SH-SY5Y (cell line): ENCODE measurements around the gene SOST.

Experiments
- GATA2 ChIP-seq: IDR thresholded peaks from 2 replicates; pipeline ENCODE4 v1.6.1; 2011; ENCODE audit warnings: mild to moderate bottlenecking, low read depth, low read length
- GATA3 ChIP-seq: IDR thresholded peaks from 2 replicates; pipeline ENCODE4 v1.6.1; 2011; ENCODE audit warnings: low read depth, mild to moderate bottlenecking, low read length, moderate library complexity

The SOST gene

DNA sequence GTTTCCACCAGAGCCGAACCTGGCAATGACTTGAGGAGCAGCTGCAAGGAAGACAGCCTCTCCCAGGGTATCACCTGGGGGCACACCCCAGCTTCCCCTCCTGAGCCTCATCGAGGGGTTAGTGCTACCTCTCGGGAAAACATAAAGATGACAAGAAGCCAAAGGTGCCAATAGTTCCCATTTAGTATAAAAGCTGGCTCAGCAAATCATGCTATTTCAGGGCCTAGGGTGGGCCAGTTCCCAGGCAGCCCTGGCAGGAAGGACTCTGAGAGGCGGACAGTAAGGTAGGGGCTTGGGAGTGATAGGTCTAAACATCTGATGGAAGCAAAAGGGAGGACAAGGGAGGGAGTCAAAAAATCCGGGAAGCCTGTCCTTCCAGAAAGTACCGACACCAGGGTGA, 46.2 kb downstream of the SOST start:
- no peak for TF ChIP-seq GATA2
- no peak for TF ChIP-seq GATA3

DNA sequence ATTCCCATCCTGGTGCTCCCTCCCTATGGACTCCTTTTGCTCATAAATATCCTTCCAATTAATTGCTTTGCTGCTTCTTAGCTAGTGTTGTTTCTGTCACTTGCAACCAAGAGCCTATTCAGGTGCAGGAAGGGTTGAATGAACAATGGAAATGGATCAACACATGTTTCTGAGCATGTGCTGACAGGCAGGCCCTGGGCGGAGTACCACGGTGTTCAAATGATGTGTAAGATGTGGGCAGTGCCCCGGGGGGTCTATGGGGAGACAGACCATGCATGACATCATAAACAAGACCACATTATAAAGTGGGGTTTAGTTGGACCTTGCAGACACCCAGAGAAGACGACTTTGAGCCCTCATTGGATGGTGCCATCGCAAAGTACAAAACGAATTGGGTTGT, 48.5 kb downstream of the SOST start:
- TF ChIP-seq GATA3, result no peak
- no peak for TF ChIP-seq GATA2

DNA sequence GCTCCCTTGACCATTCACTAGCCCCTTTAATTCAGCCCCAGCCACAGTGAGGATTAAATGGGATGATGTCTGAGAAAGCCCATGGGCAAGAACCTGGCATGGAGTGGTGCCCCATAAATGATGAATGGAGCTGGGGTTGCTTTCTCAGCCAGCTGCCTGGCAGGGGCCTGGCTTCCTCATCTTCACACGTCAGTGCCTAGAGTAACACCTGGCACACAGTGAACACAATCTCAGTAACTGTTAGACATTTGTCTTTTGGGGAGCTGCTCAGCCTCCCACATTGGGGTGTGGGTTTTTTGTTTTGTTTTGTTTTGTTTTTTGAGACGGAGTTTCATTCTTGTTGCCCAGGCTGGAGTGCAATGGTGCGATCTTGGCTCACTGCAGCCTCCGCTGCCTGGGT, 49.4 kb downstream of the SOST start:
- TF ChIP-seq GATA2, result no peak

DNA sequence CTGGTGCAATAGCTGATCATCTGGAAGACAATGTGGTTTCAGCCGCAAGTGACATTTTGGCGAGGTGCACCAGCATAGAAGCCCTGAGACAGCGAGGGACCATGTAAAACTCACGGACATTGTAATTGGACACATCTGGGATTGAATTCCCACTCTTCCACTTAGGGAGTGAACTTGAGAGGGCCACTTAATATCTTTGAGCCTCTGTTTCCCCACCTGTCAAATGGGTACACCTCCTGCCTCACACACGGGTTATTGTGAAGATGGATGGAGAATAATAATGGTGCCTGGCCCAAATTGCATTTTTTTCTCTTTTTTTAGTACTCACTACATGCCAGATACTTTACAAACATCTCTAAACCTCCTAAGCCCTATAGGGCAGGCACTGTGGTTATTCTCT, 51.4 kb downstream of the SOST start:
- TF ChIP-seq GATA2, result no peak

DNA sequence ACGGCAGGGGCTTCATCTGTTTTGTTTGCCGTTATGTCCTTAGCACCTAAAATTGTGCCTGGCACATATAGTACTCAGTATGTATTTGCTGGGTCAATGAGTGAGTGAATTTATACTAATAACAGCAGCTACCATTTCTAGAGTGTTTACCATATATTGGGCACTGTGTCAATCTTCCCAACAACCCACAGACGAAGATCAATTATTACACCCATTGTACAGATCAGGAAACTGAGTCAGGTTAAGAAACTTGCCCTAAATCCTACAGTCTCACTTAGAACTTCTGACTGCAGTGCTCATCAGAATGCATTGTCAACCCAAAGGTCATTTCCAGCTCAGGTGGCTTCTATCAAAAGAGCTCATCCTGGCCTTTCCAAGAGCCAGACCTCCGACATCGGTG, 52.4 kb downstream of the SOST start:
- TF ChIP-seq GATA2 (no peak), GATA3 (no peak)
